Activated T-helper 1 cell treated with Interleukin-2 at 50 U/mL for 16 hours (primary cell): ENCODE data around the gene KCNH4.

Experiments
- DNase-seq: peaks from one replicate; pipeline ENCODE4 v3.0.0-alpha.2; 2020; ENCODE audit warnings: low read depth

KCNH4 gene

GRCh38 chr17:42135664-42136653 is 45.0 kb downstream of the KCNH4 start:
- no peak for DNase-seq

DNA sequence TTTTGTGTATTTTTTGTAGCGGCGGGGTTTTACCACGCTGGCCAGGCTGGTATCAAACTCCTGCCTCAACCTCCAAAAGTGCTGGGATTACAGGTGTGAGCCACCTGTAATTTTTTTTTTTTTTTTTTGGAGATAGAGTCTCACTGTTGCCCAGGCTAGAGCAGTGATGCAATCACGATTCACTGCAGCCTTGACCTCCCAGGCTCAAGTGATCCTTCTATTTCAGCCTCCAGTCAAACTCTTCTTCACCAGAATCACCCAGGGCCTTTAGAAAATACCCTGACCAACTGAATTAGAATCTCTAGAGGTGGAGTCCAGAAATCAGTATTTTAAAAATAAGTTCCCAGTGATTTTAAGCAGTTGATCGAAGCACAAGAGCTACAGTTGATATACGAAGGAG is 45.8 kb downstream of the KCNH4 start:
- no peak for DNase-seq

DNA sequence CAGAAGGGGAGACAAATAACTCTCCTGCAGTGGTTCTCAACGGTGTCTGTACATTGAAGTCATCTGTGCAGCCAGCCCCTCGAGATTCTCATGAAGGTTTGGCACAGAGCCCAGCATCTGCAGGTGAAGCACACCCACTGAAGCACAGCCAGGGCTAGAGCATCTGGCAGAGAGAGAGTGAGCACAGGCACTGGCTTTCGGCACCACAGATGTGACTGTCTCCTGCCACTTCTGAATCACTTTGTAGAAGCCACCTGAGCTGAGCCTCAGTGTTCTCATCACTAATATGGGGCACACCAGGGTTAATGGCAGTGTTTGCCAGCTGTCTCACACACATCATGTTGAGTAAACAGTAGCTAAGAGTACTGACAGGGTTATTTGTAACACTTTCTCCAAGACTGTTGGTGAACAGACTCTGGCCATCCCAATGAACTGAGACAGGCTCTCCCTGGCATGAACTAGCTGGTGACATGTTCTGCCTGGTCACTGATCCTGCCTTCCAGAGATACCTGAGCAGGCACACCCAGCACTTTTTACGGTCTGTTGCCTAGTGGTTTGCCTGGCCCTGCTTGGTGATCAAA is 47.4 kb downstream of the KCNH4 start:
- DNase-seq, result no peak

DNA sequence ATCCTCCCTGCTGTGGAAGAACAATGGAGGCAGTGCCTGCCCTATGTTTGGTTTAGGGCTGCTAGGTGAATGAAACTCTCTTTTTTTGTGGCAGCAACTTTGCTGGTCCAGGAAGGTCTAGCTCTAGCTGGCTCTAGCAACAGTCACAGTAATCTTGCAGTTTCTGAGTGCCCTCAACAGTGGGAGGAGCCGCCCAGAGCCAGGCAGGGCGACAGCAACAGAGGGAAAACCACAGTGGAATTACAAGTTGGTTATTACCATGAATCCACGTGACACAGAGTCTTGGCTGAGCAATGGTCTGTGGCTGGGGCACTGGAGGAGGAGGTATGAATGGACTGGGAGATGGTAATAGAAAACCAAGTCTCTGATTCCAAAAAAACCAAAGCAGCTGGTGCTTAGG is 48.0 kb downstream of the KCNH4 start:
- DNase-seq, result no peak

DNA sequence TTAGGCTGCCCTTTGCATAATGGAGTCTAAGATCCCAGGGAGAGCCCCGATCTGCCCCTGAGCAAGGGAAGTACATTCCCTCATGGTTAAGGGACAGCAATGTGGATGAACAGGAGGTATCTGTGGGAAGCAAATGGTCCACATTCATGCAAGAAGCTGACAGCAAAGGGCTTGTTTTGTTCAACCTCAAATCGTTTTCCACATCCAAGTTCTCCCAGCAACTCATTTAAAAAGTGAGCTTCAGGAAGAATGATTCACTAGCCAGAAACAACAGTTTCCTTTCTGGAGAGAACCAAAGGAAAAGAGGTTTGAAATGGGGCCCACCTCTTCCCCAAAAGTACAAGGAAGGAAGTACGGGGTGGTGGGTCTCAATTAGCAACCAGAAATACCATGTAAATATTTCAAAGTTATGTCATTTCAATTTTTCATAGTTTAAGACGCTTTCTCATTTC is 48.9 kb downstream of the KCNH4 start:
- no peak for DNase-seq

GRCh38 chr17:42131232-42131631 is 49.7 kb downstream of the KCNH4 start:
- no peak for DNase-seq

DNA sequence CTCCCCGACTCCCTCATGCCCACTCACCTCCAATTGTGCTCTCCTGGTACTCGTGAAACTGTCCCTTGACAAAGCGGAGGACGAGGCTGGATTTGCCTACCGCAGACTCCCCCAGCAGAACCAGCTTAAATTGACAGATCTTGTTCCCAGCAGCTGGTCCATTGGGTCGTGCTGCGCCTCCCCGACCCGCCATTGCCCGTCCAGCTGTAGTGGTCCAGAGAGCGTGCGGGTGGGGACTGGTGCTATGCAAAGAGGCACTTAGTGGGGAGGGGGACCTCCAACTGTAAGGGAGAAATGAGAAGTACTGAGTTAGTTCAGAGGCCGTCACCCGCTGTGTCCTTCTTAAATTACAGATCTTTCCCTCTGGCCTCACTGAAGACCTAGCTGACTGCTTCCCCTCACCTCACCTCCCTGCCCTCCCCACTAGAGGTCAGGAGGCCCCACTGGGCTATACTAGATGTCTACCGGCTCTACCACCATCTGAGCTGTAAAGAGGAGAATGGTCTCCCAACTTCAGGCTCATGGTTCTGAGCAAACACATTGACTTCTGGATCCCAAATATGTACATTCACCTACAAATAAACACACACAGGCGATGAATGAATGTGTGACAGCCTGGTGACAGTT is 50.5 kb downstream of the KCNH4 start:
- no peak for DNase-seq

- DNase-seq, result no peak
Observed at GRCh38 chr17:42129109-42129837, 51.7 kb downstream of the KCNH4 start.

DNA sequence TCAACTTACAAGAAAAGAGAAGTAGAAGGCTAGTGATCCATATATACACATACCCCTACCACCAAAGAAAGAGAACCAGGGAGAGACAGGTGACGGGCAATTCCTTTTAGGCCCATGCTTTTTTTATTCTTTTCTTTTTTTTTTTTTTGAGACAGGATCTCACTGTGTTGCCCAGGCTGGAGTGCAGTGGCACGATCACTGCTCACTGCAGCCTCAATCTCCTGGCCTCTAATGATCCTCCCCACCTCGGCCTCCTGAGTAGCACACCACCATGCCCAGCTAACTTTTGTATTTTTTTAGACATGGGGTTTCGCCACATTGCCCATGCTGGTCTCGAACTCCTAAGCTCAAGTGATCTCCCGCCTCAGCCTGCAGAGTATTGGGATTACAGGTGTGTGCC is 53.5 kb downstream of the KCNH4 start:
- DNase-seq, result no peak

DNA sequence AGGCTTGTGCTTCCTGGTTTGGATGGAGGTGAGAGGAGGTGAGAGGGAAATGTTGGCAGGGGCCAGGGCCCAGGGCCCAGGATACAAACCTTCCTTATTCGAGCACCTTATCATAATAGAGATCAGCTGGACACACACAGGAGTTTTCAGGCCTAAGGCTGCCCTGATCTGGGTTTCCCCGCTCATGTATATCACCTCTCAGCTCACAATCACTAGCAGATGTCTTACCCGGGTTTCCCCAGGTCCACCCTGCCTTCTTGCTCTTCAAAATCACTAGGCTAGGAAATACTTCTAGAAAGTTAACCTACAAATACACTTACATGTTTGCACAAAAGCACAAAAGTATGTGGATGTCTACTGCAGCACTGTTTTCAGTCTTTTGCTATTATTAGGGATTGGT is 54.1 kb downstream of the KCNH4 start:
- no peak for DNase-seq

DNA sequence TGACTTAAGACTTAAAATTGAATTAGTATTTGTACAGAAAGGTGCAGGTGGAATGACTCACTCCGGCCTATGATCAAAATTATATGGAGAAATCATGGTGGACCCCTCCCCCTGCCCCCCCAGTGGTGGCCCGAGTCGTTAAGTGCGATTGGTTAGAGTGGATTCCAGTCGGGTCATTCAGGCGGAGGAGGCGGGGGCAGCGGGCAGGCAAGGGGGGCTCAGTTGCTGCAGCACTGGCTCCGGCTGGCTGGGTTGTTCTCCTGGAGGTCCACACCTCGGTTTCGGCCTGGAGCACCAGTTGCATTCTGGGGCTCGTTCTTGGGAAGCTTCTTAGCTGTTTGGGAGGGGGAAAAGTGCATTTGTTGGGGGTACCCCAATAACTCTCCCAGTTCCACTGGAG is 55.4 kb downstream of the KCNH4 start:
- DNase-seq, result no peak

- no peak for DNase-seq
Observed at GRCh38 chr17:42124256-42124655, 56.7 kb downstream of the KCNH4 start.

DNA sequence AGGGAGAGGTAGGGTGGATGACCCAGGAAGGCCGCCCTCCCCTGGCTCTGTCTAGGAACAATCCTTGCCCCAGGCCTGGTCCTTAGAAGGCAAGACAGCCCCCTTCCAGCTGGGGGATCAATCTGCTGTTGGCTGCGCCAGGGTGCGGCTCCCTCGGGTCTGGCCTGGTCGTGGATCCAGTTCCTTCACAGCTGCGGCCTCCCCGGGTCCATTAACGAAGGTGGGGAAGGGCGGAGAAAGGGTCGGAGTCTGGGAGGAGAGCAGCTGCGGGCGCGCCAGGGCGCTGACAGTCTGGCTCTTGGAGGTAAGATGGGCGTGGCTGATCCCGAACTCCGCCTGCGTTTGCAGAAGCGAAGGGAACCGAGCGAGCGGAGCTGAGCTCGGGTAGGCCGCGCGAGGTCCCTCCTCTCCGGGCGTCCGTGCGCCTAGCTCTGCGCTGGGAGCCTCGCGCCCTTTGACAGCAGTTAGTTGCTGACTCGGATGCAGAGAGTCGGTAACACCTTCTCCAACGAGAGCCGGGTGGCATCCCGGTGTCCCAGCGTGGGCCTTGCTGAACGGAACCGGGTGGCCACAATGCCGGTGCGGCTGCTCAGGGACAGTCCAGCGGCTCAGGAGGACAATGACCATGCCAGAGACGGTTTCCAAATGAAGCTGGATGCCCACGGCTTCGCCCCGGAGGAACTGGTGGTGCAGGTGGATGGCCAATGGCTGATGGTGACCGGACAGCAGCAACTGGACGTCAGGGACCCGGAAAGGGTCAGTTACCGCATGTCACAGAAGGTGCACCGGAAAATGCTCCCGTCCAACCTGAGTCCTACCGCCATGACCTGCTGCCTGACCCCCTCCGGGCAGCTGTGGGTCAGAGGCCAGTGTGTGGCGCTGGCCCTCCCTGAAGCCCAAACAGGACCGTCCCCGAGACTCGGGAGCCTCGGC is 58.3 kb downstream of the KCNH4 start, which contains the start of gene HSPB9:
HSPB9 (plus strand) TSS at position 434 of the 933 bp plus-strand sequence; CDS start at position 481, 47 bp downstream.
- DNase-seq, result no peak

DNA sequence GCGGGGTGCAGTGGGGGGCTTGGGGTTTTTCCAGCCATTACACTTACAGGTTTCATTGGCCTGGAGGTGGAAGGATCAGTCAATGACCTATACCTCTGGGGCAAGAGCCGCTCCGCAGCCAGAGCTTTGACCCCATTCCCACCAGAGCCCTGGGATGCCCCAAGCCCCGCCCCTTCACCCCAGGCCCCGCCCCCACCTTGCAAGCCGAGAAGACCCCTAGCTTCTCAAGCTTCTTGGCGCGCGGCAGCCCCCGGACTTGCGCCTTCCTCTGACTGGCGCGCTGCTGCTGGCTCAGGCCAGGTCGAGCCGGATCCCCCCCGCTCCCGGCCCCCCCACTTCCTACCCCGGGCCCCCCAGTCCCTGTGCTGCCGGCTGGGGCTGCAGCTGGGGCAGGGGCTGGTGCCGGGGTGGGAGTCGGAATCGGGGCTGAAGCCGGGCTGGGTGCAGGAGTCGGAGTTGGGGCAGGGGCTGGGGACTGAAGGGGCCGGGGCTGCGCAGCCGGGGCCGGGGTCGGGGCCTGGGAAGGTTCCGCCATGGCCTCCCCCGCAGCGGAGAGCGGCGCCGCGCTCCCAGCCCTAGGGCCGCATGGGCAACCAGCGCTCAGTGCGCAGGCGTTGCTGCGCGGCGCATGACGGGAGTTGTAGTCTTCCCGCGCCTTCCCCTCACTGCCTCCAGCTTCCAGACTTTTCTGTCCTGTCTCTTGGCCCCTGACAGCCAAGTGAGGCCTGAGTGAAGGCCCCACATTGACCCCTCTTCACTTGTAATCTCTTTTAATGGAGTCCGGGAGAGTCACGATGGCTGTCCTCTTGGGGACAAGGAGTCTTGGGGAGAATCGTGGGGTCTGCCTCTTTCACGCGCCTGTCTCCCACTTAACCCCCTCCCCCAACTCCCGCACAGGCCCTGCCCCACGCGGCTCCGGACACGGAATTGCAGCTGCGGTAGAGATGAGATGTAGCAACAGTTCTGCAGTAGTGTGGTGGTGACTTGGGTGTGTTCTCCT is 59.9 kb downstream of the KCNH4 start, which contains the start of gene KAT2A:
KAT2A (minus strand) TSS at position 598 of the 1,000 bp plus-strand sequence; CDS start at position 535, 63 bp downstream.
- DNase-seq, result peak; percentile 63

DNA sequence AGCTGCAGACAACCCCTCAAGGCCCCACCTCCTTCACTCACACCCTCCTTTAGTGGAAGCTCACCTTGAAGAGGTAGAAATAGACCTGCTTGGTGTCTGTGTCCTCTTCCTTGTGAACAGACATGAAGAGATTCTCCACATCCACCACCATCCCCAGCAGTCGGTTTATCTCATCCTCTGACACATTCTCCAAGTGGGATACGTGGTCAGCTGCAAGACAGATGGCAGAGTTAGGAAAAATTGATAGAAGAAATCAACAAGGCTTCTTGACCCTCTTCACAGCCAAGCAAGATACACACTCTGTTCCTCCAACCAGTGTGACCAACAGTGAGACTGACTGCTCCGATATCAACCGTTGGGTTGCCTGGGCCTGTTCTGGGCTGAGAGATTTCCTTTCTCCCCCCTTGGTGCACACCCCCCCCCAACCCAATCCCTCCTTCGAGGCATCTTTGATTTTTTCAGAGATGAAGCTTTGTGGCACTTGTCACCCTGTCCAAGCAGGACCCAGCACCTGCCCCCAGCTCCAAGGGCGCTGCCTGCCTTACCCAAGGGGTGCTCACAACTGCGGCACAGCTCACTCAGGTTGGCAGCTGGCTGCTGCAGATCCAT is 60.7 kb downstream of the KCNH4 start:
- DNase-seq, result no peak

DNA sequence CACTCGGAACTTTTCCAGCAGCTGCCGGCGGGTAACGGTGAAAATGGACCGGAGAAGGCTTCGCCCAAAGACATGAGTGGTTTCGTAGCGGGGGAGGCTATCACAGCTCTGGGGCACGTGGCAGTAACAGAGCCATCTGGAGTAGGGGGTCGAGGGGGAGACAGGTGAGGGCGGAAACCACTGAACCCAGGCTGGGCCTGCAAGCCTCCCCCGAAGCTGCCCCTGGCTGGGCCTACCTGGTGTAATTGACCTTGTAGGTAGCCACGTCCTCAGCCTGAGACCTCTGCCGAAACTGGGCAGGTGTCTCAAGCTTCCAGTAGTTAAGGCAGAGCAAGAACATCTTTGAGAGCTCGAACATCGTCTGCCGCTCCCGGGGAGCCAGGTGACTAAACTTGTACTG is 61.6 kb downstream of the KCNH4 start:
- DNase-seq, result no peak

- no peak for DNase-seq
Observed at GRCh38 chr17:42118545-42118944, 62.4 kb downstream of the KCNH4 start.

- DNase-seq, result no peak
Observed at GRCh38 chr17:42118126-42118510, 62.8 kb downstream of the KCNH4 start.
